Measurements from ENCODE around the gene HYCC2.
"Not testable (repeated sequence)": the region's sequence is repeated elsewhere in the genome, so short reads cannot be mapped to it uniquely, and the experiment has no call there.

HYCC2 gene

GRCh38 chr2:201057087-201057521, 14.4 kb downstream of the HYCC2 start:
- H3K79me2 ChIP-seq (ENCODE audit: insufficient read depth, low read length), result peaks cover 80% of the 10 kb centered on the region; the same call in 1 of the 2 replicates
- H3K27me3 ChIP-seq (ENCODE audit: insufficient read depth, low read length, poor library complexity, severe bottlenecking), result no peaks in the 10 kb centered on the region
- no peaks in the 10 kb centered on the region; the same call in 1 of the 2 replicates for H3K36me3 ChIP-seq (ENCODE audit: insufficient read depth, low read length)
- TF ChIP-seq CTCF (conservative IDR thresholded peaks at IDR 0.05; ENCODE audit: low read length) (no peak), EZH2phosphoT487 (IDR thresholded peaks at IDR 0.05; ENCODE audit: borderline replicate concordance) (no peak)
- no peak overlapping the region for H2AFZ ChIP-seq (ENCODE audit: low read length)
- no peak overlapping the region for H3K9ac ChIP-seq (ENCODE audit: low read depth, low read length, poor library complexity, severe bottlenecking)
- no peak overlapping the region for H3K4me2 ChIP-seq (ENCODE audit: low read depth, low read length, poor library complexity, severe bottlenecking)
- H3K4me3 ChIP-seq (ENCODE audit: low read length, poor library complexity, severe bottlenecking), result no peak overlapping the region
- no peaks in the 10 kb centered on the region for H3K9me3 ChIP-seq (ENCODE audit: insufficient read depth, low read depth, low read length)
- no peaks in the 10 kb centered on the region for H3K4me1 ChIP-seq (ENCODE audit: insufficient read depth, low read length, poor library complexity, severe bottlenecking)
- H3K9me2 ChIP-seq (replicated peaks; ENCODE audit: low read depth, low read length), result no peaks in the 10 kb centered on the region
- no peaks in the 10 kb centered on the region for H4K20me1 ChIP-seq (ENCODE audit: insufficient read depth, low read length, poor library complexity, severe bottlenecking)
- no peaks in the 10 kb centered on the region for H3F3A ChIP-seq (ENCODE audit: low read depth)

- TF ChIP-seq EZH2phosphoT487 (IDR thresholded peaks at IDR 0.05; ENCODE audit: borderline replicate concordance) (no peak), CTCF (conservative IDR thresholded peaks at IDR 0.05; ENCODE audit: low read length) (no peak)
- Histone ChIP-seq H3K9ac (ENCODE audit: low read depth, low read length, poor library complexity, severe bottlenecking) (no peak overlapping the region), H3K36me3 (ENCODE audit: insufficient read depth, low read length) (peaks cover 10% of the 10 kb centered on the region), H3K9me2 (replicated peaks; ENCODE audit: low read depth, low read length) (no peaks in the 10 kb centered on the region), H3K27me3 (ENCODE audit: insufficient read depth, low read length, poor library complexity, severe bottlenecking) (no peaks in the 10 kb centered on the region), H2AFZ (ENCODE audit: low read length) (no peak overlapping the region), H3K79me2 (ENCODE audit: insufficient read depth, low read length) (peaks cover 64% of the 10 kb centered on the region), H3F3A (ENCODE audit: low read depth) (no peaks in the 10 kb centered on the region), H3K4me1 (ENCODE audit: insufficient read depth, low read length, poor library complexity, severe bottlenecking) (no peaks in the 10 kb centered on the region), H4K20me1 (ENCODE audit: insufficient read depth, low read length, poor library complexity, severe bottlenecking) (no peaks in the 10 kb centered on the region), H3K9me3 (ENCODE audit: insufficient read depth, low read depth, low read length) (0 out of 2 replicates have a peak, but pooled peaks cover 5% of the 10 kb centered on the region), H3K4me2 (ENCODE audit: low read depth, low read length, poor library complexity, severe bottlenecking) (no peak overlapping the region), H3K4me3 (ENCODE audit: low read length, poor library complexity, severe bottlenecking) (no peak overlapping the region)
Measured at GRCh38 chr2:201049455-201049854, 22.0 kb downstream of the HYCC2 start.

GRCh38 chr2:201046881-201047280, 24.6 kb downstream of the HYCC2 start:
- H3K79me2 ChIP-seq (ENCODE audit: insufficient read depth, low read length), result peaks cover 44% of the 10 kb centered on the region
- no peaks in the 10 kb centered on the region for H3F3A ChIP-seq (ENCODE audit: low read depth)
- H3K9me2 ChIP-seq (replicated peaks; ENCODE audit: low read depth, low read length), result no peaks in the 10 kb centered on the region
- TF ChIP-seq CTCF (conservative IDR thresholded peaks at IDR 0.05; ENCODE audit: low read length), result no peak
- TF ChIP-seq EZH2phosphoT487 (IDR thresholded peaks at IDR 0.05; ENCODE audit: borderline replicate concordance), result no peak
- no peaks in the 10 kb centered on the region for H3K27me3 ChIP-seq (ENCODE audit: insufficient read depth, low read length, poor library complexity, severe bottlenecking)
- H3K4me2 ChIP-seq (ENCODE audit: low read depth, low read length, poor library complexity, severe bottlenecking), result no peak overlapping the region
- H3K9ac ChIP-seq (ENCODE audit: low read depth, low read length, poor library complexity, severe bottlenecking), result no peak overlapping the region
- 0 out of 2 replicates have a peak, but pooled peaks cover 5% of the 10 kb centered on the region for H3K9me3 ChIP-seq (ENCODE audit: insufficient read depth, low read depth, low read length)
- no peak overlapping the region for H2AFZ ChIP-seq (ENCODE audit: low read length)
- no peaks in the 10 kb centered on the region for H4K20me1 ChIP-seq (ENCODE audit: insufficient read depth, low read length, poor library complexity, severe bottlenecking)
- H3K4me1 ChIP-seq (ENCODE audit: insufficient read depth, low read length, poor library complexity, severe bottlenecking), result no peaks in the 10 kb centered on the region
- no peak overlapping the region for H3K4me3 ChIP-seq (ENCODE audit: low read length, poor library complexity, severe bottlenecking)
- H3K36me3 ChIP-seq (ENCODE audit: insufficient read depth, low read length), result peaks cover 13% of the 10 kb centered on the region

GRCh38 chr2:201043050-201043449, 28.4 kb downstream of the HYCC2 start:
- Histone ChIP-seq H3K79me2 (ENCODE audit: insufficient read depth, low read length) (peaks cover 29% of the 10 kb centered on the region), H3K36me3 (ENCODE audit: insufficient read depth, low read length) (peaks cover 18% of the 10 kb centered on the region)
- not testable (repeated sequence) for H3K4me3 ChIP-seq (ENCODE audit: low read length, poor library complexity, severe bottlenecking); H3K27me3 ChIP-seq (ENCODE audit: insufficient read depth, low read length, poor library complexity, severe bottlenecking); H3K4me1 ChIP-seq (ENCODE audit: insufficient read depth, low read length, poor library complexity, severe bottlenecking); H2AFZ ChIP-seq (ENCODE audit: low read length); H4K20me1 ChIP-seq (ENCODE audit: insufficient read depth, low read length, poor library complexity, severe bottlenecking); H3F3A ChIP-seq (ENCODE audit: low read depth); H3K9me3 ChIP-seq (ENCODE audit: insufficient read depth, low read depth, low read length); H3K4me2 ChIP-seq (ENCODE audit: low read depth, low read length, poor library complexity, severe bottlenecking); H3K9ac ChIP-seq (ENCODE audit: low read depth, low read length, poor library complexity, severe bottlenecking); H3K9me2 ChIP-seq (replicated peaks; ENCODE audit: low read depth, low read length)

- not testable (repeated sequence) for H3K4me1 ChIP-seq (ENCODE audit: insufficient read depth, low read length, poor library complexity, severe bottlenecking)
Measured at GRCh38 chr2:201042451-201042850, 29.0 kb downstream of the HYCC2 start.

More at GRCh38 chr2:201042451-201042850, 29.0 kb downstream of the HYCC2 start:
- not testable (repeated sequence) for H3K4me2 ChIP-seq (ENCODE audit: low read depth, low read length, poor library complexity, severe bottlenecking); H4K20me1 ChIP-seq (ENCODE audit: insufficient read depth, low read length, poor library complexity, severe bottlenecking); H3F3A ChIP-seq (ENCODE audit: low read depth); H3K9me2 ChIP-seq (replicated peaks; ENCODE audit: low read depth, low read length); H3K9me3 ChIP-seq (ENCODE audit: insufficient read depth, low read depth, low read length); H3K4me3 ChIP-seq (ENCODE audit: low read length, poor library complexity, severe bottlenecking); H3K27me3 ChIP-seq (ENCODE audit: insufficient read depth, low read length, poor library complexity, severe bottlenecking); H2AFZ ChIP-seq (ENCODE audit: low read length); H3K9ac ChIP-seq (ENCODE audit: low read depth, low read length, poor library complexity, severe bottlenecking)
- H3K36me3 ChIP-seq (ENCODE audit: insufficient read depth, low read length), result peaks cover 16% of the 10 kb centered on the region; the same call in 1 of the 2 replicates
- H3K79me2 ChIP-seq (ENCODE audit: insufficient read depth, low read length), result peaks cover 24% of the 10 kb centered on the region

Measured in Loucy (cell line).